Measurements from ENCODE around the gene BANF2. TPM values are rescaled to one million over a fixed set of nuclear protein-coding genes. Genes with fewer than 3 reads are reported as not detected.

The BANF2 gene
- total and polyA plus RNA-seq, 2 experiments from 2014 or later: not detected

- H3K79me2 ChIP-seq (replicated peaks; ENCODE audit: insufficient read depth): no peaks in the 10 kb centered on the region
- DNase-seq (ENCODE audit: low spot score) (no peak), ATAC-seq (no peak)
- no peak overlapping the region for H2AFZ ChIP-seq
- no peaks in the 10 kb centered on the region for H3K9me2 ChIP-seq (ENCODE audit: insufficient read depth)
- H3K4me1 ChIP-seq (ENCODE audit: insufficient read depth): peaks cover 5% of the 10 kb centered on the region
- Mint-ChIP-seq H3K36me3 (ENCODE audit: low read depth) (no peaks in the 10 kb centered on the region; the same call in 2 of the 3 replicates), H3K9me3 (peaks cover 15% of the 10 kb centered on the region; the same call in 2 of the 3 replicates), H3K27me3 (ENCODE audit: insufficient read depth, low read depth, poor library complexity) (peaks cover 11% of the 10 kb centered on the region), H3K27ac (no peak overlapping the region), H3K4me3 (no peak overlapping the region), H3K4me1 (peaks cover 8% of the 10 kb centered on the region)
- H3K4me2 ChIP-seq: no peak overlapping the region
- no peaks in the 10 kb centered on the region for H3F3A ChIP-seq (replicated peaks; ENCODE audit: low read depth)
- no peak for TF ChIP-seq JUNB (IDR thresholded peaks at IDR 0.05; ENCODE audit: unreplicated experiment)
- no peak for TF ChIP-seq CREB1 (CRISPR knock-in tag; IDR thresholded peaks at IDR 0.05; ENCODE audit: low read depth)
- no peak for TF ChIP-seq ZNF114 (CRISPR knock-in tag; IDR thresholded peaks at IDR 0.05)
- TF ChIP-seq EZH2phosphoT487 (IDR thresholded peaks at IDR 0.05; ENCODE audit: unreplicated experiment): no peak
- no peak for TF ChIP-seq CTCF (conservative IDR thresholded peaks at IDR 0.05; ENCODE audit: low read depth in 2 of 2)
- no peak for TF ChIP-seq ZNF462 (CRISPR knock-in tag; IDR thresholded peaks at IDR 0.05)
- no peak for TF ChIP-seq NANOG (IDR thresholded peaks at IDR 0.05; ENCODE audit: borderline replicate concordance)
- no peak for TF ChIP-seq REST (IDR thresholded peaks at IDR 0.05; ENCODE audit: unreplicated experiment)
- TF ChIP-seq STAT1 (IDR thresholded peaks at IDR 0.05; ENCODE audit: unreplicated experiment): no peak
- no peak for TF ChIP-seq ZNF331 (CRISPR knock-in tag; IDR thresholded peaks at IDR 0.05; ENCODE audit: low read depth)
- no peak for TF ChIP-seq POLR2AphosphoS5 (IDR thresholded peaks at IDR 0.05; ENCODE audit: low read depth)
- no peak for TF ChIP-seq EZH2 (IDR thresholded peaks at IDR 0.05; ENCODE audit: low read depth, unreplicated experiment)
- no peak for TF ChIP-seq ETS1 (IDR thresholded peaks at IDR 0.05)
- H3K4me3 ChIP-seq: no peak overlapping the region
- H3K36me3 ChIP-seq (ENCODE audit: insufficient read depth): no peaks in the 10 kb centered on the region
- no peaks in the 10 kb centered on the region for H4K20me1 ChIP-seq (replicated peaks; ENCODE audit: insufficient read depth)
- no peaks in the 10 kb centered on the region for H3K27me3 ChIP-seq (ENCODE audit: insufficient read depth)
- no peak overlapping the region for H3K27ac ChIP-seq (ENCODE audit: low read depth)
Observed at GRCh38 chr20:17688965-17689364, 10.8 kb upstream of the BANF2 start.
